GM18907 (cell line): Measurements from ENCODE around the gene PADI2.
A peak's percentile ranks its signal among the peaks of the same experiment; 100 is the strongest.

Source experiments
- ATAC-seq: cut with Tn5 transposase; IDR thresholded peaks from one replicate; pipeline ENCODE4 v1.9.1; 2021; ENCODE audit warnings: mild to moderate bottlenecking, moderate library complexity; ENCODE audit not compliant: unreplicated experiment

The PADI2 gene

GRCh38 chr1:17140279-17140678 lies 21.0 kb upstream of the PADI2 start:
- ATAC-seq = no peak

- no peak for ATAC-seq
These were observed 20.4 kb upstream of the PADI2 start for GRCh38 chr1:17139637-17140036.

GRCh38 chr1:17137441-17137840 lies 18.2 kb upstream of the PADI2 start:
- no peak for ATAC-seq

GRCh38 chr1:17136936-17137335 lies 17.7 kb upstream of the PADI2 start:
- ATAC-seq = no peak

GRCh38 chr1:17136145-17136544 lies 16.9 kb upstream of the PADI2 start:
- ATAC-seq = no peak

- no peak for ATAC-seq
These were observed 16.3 kb upstream of the PADI2 start for GRCh38 chr1:17135530-17135929.

GRCh38 chr1:17134724-17135123 lies 15.5 kb upstream of the PADI2 start:
- ATAC-seq = no peak

- ATAC-seq = no peak
These were observed 14.8 kb upstream of the PADI2 start for GRCh38 chr1:17134034-17134433.

GRCh38 chr1:17130138-17130635 lies 10.9 kb upstream of the PADI2 start:
- ATAC-seq = no peak

- ATAC-seq = no peak
These were observed 9.1 kb upstream of the PADI2 start for GRCh38 chr1:17128361-17128760.

- ATAC-seq = peak; percentile 48
These were observed 6.5 kb upstream of the PADI2 start for GRCh38 chr1:17125756-17126237.

- no peak for ATAC-seq
These were observed 4.2 kb upstream of the PADI2 start for GRCh38 chr1:17123196-17124045.

- no peak for ATAC-seq
These were observed 3.4 kb upstream of the PADI2 start for GRCh38 chr1:17122521-17123164.

GRCh38 chr1:17121881-17122280 lies 2.6 kb upstream of the PADI2 start:
- no peak for ATAC-seq

GRCh38 chr1:17120962-17121837 lies 1.9 kb upstream of the PADI2 start:
- ATAC-seq = no peak

- ATAC-seq = no peak
These were observed 1.2 kb upstream of the PADI2 start for GRCh38 chr1:17120481-17120877.

GRCh38 chr1:17119773-17120480 lies 676 bp upstream of the PADI2 start:
- no peak for ATAC-seq

GRCh38 chr1:17118706-17119075 lies 560 bp downstream of the PADI2 start:
- ATAC-seq = no peak

GRCh38 chr1:17118268-17118667 lies 983 bp downstream of the PADI2 start:
- ATAC-seq = no peak

- no peak for ATAC-seq
These were observed 1.6 kb downstream of the PADI2 start for GRCh38 chr1:17117451-17118265.
